Left colon (tissue), 2 donors: ENCODE measurements around the gene PDGFC. TPM values are rescaled to one million over a fixed set of nuclear protein-coding genes. Genes with fewer than 3 reads are reported as not detected.

Source experiments
- ATAC-seq: fragments of 200-7000 bp; cut with Tn5 transposase; one replicate; pipeline ENCODE4 v1.9.1; 2020; ENCODE audit warnings: mild to moderate bottlenecking, moderate library complexity
- DNase-seq, 2 donors: peaks; one replicate each; pipeline ENCODE4 v3.0.0-alpha.2; 2020
- intact Hi-C, 2 donors: fragments of 100-400 bp; cut with DNase I in 1 of 2; cut with micrococcal nuclease in 1 of 2; formaldehyde crosslinking; loops; one replicate each; pipeline versions ENCODE4 v1.11.2 to v1.14.0; 2022; cut with DNase I, micrococcal nuclease
- total RNA-seq, 2 donors: library from RNA; stranded (reverse); fragmentation: NEBNext Ultra II Directional; extraction: Animal tissue kit (Norgen Biotek cat#: 25700); gene quantifications; one replicate each; pipeline ENCODE4 v1.2.1, GENCODE V29; 2021
- donor health status: DM: no; HTN: no; CAD: no.
- donor health status: DM: yes; HTN: yes; CAD: no.

The PDGFC gene
- total RNA-seq, 2 donors from 2014 or later = 3.8 to 14.3 TPM

- intact Hi-C loops = loop anchor here in 1 of 2 donors (10.0 kb wide), 1 partner anchor 167 kb away; no protein-coding TSS in a partner anchor
- no peak for ATAC-seq
- DNase-seq = no peak
These were observed 193.5 kb downstream of the PDGFC start for GRCh38 chr4:156778093-156778492.

- no peak for DNase-seq
- no peak for ATAC-seq
- intact Hi-C loops = loop anchor here in 1 of 2 donors (10.0 kb wide), 1 partner anchor 169 kb away; no protein-coding TSS in a partner anchor
These were observed 195.8 kb downstream of the PDGFC start for GRCh38 chr4:156775813-156776212.

- intact Hi-C loops = loop anchor here in 1 of 2 donors (10.0 kb wide), 1 partner anchor 170 kb away; no protein-coding TSS in a partner anchor
- ATAC-seq (no peak), DNase-seq (no peak)
These were observed 197.2 kb downstream of the PDGFC start for GRCh38 chr4:156774422-156774821.

GRCh38 chr4:156773648-156774357 lies 197.8 kb downstream of the PDGFC start:
- ATAC-seq = no peak
- intact Hi-C loops = loop anchor here in 1 of 2 donors (10.0 kb wide), 1 partner anchor 171 kb away; no protein-coding TSS in a partner anchor
- DNase-seq = no peak

- no peak for DNase-seq
- intact Hi-C loops = loop anchor here in 1 of 2 donors (10.0 kb wide), 1 partner anchor 173 kb away; no protein-coding TSS in a partner anchor
- ATAC-seq = no peak
These were observed 200.3 kb downstream of the PDGFC start for GRCh38 chr4:156771171-156771837.

- intact Hi-C loops = loop anchor here in 1 of 2 donors (10.0 kb wide), 1 partner anchor 175 kb away; no protein-coding TSS in a partner anchor
- DNase-seq (no peak), ATAC-seq (no peak)
These were observed 201.5 kb downstream of the PDGFC start for GRCh38 chr4:156770140-156770539.

- ATAC-seq (no peak), DNase-seq (no peak)
- intact Hi-C loops = no loop called here
These were observed 203.6 kb downstream of the PDGFC start for GRCh38 chr4:156767911-156768415.

GRCh38 chr4:156766846-156767245 lies 204.8 kb downstream of the PDGFC start:
- no peak for ATAC-seq
- intact Hi-C loops = no loop called here

GRCh38 chr4:156765277-156765676 lies 206.3 kb downstream of the PDGFC start:
- DNase-seq (no peak), ATAC-seq (no peak)
- intact Hi-C loops = no loop called here

More at GRCh38 chr4:156766846-156767245, 204.8 kb downstream of the PDGFC start:
- DNase-seq = no peak

GRCh38 chr4:156764846-156765245 lies 206.8 kb downstream of the PDGFC start:
- DNase-seq = no peak
- no peak for ATAC-seq
- intact Hi-C loops = no loop called here

- intact Hi-C loops = no loop called here
- ATAC-seq = no peak
- DNase-seq = no peak
These were observed 207.5 kb downstream of the PDGFC start for GRCh38 chr4:156764145-156764544.

GRCh38 chr4:156763511-156763910 lies 208.1 kb downstream of the PDGFC start:
- intact Hi-C loops = no loop called here
- ATAC-seq (no peak), DNase-seq (no peak)

GRCh38 chr4:156762851-156763250 lies 208.7 kb downstream of the PDGFC start:
- DNase-seq = no peak
- intact Hi-C loops = no loop called here
- no peak for ATAC-seq

- intact Hi-C loops = no loop called here
- DNase-seq = no peak
- no peak for ATAC-seq
These were observed 215.5 kb downstream of the PDGFC start for GRCh38 chr4:156756118-156756517.

GRCh38 chr4:156754832-156755570 lies 216.6 kb downstream of the PDGFC start:
- ATAC-seq (no peak), DNase-seq (no peak)
- intact Hi-C loops = no loop called here

GRCh38 chr4:156751486-156751885 lies 220.1 kb downstream of the PDGFC start:
- ATAC-seq (no peak), DNase-seq (no peak)

GRCh38 chr4:156749426-156750403 lies 221.9 kb downstream of the PDGFC start:
- no peak for ATAC-seq
- no peak for DNase-seq
- intact Hi-C loops = no loop called here

More at GRCh38 chr4:156751486-156751885, 220.1 kb downstream of the PDGFC start:
- intact Hi-C loops = no loop called here

GRCh38 chr4:156746111-156746510 lies 225.5 kb downstream of the PDGFC start:
- ATAC-seq (no peak), DNase-seq (no peak)
- intact Hi-C loops = no loop called here
